ENCODE results near the gene PACRG.
A peak's percentile ranks its signal among the peaks of the same experiment; 100 is the strongest.
"Not testable (repeated sequence)": the region's sequence is repeated elsewhere in the genome, so short reads cannot be mapped to it uniquely, and the experiment has no call there.

Gene PACRG

DNA sequence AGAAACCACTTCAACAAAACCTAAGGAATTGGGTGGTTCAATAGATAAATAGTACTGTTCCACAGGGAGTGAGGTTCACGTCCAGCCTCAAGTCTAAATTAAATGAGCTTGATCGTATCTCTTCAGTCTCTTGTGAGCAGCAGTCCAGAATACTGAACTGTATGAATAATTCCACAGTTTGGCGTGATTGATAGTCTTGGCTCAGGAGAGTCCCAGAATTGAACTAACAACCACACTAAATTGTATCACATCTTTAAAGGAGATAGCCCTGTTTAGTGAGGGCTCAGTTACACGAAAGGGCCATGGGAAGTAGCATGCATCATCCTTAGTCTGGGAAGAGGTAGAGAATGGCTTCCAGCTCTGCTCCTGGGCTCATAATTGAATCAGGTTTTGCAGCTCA, 224.6 kb downstream of the PACRG start:
- DNase-seq: no peak

DNA sequence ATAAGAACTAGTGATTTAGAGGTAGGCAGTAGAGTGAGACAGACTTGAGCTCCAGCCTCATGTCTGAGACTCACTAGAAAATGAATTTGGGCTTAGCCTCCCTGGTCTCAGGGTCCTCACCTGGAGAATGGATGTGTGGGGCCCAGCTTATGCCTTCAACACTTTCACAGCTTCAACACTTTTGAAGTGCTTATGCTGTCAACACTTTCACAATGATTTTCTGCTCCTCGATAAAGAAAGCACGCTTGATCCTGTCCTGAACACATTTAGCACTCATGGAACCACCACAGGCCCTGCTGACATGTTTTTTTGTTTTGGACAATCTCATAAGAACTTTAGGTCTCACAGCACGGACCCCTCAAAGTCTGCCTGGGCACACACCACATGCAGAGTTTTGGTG, 229.3 kb downstream of the PACRG start:
- no peak for DNase-seq

GRCh38 chr6:162960679-162961457, 233.1 kb downstream of the PACRG start:
- no peak for DNase-seq

- DNase-seq: no peak
Measured at GRCh38 chr6:162962093-162962492, 234.3 kb downstream of the PACRG start.

GRCh38 chr6:162963861-162964260, 236.1 kb downstream of the PACRG start:
- DNase-seq: no peak

DNA sequence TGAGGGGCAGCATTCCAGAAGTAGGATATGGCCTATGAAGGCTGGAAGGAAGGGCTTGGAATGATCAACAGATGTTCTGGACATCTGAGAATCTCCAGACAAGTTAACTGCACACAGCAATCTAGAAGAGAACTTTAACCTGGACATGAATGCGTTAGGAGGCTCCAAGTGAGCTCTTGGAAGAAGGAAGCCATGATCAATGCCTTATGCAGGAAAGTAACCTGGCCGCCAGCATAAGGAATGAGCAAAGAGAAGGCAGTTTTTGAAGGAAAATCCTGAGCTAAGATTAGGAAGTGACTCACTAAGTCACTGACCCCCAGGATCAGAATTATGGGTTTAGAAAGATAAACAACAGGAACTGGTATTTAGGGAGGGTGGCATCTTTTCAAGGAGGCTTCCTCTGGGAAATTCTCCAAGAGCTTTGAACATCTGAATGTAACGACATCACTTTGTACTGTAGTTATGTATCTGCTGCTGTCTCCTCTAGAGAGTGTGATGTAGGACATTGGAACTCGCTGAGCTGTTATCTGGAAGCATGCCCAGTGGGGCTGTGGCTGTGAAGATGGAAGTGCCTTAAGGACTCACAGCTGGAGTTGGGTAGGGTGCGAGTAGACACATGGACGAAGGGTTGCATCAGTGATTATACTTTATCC, 236.8 kb downstream of the PACRG start:
- no peak for DNase-seq

- no peak for DNase-seq
Measured at GRCh38 chr6:162965366-162965765, 237.6 kb downstream of the PACRG start.

GRCh38 chr6:162970246-162970645, 242.5 kb downstream of the PACRG start:
- DNase-seq: no peak

- DNase-seq: no peak
Measured at GRCh38 chr6:162971356-162971755, 243.6 kb downstream of the PACRG start.

- no peak for DNase-seq
Measured at GRCh38 chr6:162973151-162973872, 245.5 kb downstream of the PACRG start.

DNA sequence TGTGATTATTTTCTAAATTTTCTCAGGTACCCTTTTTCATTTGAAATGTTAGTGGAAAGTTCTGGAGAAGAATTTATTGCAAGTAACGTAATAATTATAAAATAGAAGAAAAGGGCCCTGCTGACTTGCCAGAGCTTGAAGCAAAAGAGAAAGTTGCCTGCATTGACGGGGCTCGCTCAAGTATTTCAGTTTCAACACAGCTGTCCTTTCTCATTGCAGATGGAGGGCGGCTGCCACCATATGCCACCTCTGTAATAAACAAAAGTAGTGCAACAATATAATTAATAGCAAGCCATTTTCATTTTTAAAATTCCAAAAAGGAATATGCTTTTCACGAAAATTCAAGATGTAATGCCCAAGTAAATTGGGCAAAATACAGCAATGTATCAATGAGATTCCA, 246.2 kb downstream of the PACRG start:
- DNase-seq: no peak

GRCh38 chr6:162974685-162975084, 246.9 kb downstream of the PACRG start:
- no peak for DNase-seq

DNA sequence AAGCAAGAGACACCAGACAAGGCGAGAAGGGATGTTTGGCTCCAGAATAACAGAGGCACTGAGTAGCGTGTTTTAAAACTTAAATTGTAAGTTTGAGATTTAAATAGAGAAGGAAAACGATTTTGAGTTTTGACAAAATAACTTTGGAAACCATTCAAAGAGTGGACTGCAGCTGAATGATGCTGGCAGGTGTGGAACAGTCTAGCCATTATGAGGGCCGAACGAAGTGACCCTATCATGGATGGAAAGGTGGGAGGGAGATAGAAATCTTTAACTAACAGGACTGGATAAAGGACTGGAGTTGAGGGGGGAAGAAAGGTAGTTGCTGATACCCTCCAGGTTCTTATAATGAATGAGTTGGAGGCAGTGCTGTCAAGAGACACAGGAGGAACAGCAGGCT, 248.4 kb downstream of the PACRG start:
- DNase-seq: no peak

DNA sequence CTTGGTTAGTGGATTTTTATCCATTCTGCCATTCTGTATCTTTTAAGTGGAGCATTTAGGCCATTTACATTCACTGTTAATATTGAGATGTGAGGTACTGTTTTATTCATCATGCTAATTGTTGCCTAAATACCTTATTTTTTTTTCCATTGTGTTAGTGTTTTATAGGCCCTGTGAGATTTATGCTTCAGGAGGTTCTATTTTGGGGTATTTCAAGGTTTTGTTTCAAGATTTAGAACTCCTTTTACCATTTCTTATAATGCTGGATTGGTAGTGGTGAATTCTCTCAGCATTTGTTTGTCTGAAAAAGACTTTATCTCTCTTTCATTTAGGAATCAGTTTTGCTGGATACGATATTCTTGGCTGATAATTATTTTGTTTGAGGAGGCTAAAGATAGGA, 255.5 kb downstream of the PACRG start:
- not testable (repeated sequence) for DNase-seq

DNA sequence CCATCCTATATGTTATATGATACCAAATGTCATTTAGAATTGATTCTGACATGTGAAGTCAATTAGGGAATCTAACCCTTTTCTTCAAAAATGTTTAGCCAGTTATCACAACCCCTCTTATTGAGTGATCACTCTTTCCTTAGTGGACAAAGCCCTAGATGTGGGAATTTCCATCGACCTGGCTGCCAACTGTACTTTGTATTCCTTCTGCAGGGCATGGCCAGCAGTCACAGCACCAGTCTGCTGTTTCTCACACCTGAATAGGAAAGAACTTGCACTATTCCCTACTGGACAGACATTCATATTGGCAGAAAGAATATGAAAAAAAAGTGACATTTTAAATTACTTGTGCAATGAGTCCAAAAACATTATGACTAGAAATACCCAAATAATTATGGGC, 271.0 kb downstream of the PACRG start:
- DNase-seq: no peak

- no peak for DNase-seq
Measured at GRCh38 chr6:162999575-163000285, 272.0 kb downstream of the PACRG start.

DNA sequence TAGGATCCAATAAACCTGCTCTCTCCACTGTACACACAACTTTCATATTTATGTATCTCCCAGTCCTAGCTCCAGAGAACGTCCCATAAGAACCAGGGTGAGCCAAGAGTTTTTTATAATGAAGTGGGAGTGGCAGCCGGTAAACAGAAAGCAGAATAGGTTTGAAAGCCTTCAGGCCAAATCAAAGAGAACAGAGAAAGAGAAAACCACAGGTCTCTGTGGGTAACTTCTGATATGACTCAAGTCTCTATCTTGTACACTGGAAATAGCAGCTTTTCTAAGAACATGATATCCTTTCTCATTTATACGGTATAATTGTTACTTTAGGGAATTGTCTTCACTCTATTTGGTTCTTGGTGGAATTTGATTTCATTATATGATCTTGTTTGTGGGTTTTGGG, 273.6 kb downstream of the PACRG start:
- DNase-seq: peak in 1 of 5 donors; percentile 22

- no peak for DNase-seq
Measured at GRCh38 chr6:163008186-163008585, 280.4 kb downstream of the PACRG start.

DNA sequence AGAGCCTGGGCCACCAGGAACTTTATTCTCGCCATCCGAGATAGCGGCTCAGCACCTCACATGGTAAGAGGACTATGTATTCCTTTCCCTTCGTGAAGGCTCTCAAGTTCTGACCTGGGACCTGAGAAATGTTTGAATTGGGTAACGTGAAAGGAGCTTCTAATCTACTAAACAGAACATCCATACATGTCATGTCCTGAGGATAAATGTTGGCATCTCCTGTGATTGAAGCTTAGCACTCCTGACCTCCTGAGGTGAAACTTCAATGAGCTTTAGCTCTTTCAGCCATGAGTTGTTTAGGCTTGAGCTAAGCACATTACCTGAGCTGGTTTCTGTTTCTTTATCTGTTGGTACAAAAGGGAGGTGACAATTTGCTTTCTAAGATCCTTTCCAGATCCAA, 280.9 kb downstream of the PACRG start:
- DNase-seq: no peak

- no peak for DNase-seq
Measured at GRCh38 chr6:163010145-163010544, 282.4 kb downstream of the PACRG start.

DNA sequence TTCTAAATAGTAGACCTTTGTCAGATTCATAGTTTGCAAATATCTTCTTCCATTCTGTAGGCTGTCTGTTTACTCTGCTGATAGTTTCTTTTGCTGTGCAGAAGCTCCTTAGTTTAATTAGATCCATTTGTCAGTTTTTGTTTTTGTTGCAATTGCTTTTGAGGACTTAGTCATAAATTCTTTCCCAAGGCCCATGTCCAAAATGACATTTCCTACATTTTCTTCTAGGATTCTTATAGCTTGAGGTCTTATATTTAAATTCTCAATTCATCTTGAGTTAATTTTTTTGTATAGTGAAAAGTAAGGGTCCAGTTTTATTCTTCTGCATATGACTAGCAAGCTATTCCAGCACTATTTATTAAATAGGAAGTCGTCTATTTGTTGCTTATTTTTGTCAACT, 287.0 kb downstream of the PACRG start:
- DNase-seq: no peak

DNA sequence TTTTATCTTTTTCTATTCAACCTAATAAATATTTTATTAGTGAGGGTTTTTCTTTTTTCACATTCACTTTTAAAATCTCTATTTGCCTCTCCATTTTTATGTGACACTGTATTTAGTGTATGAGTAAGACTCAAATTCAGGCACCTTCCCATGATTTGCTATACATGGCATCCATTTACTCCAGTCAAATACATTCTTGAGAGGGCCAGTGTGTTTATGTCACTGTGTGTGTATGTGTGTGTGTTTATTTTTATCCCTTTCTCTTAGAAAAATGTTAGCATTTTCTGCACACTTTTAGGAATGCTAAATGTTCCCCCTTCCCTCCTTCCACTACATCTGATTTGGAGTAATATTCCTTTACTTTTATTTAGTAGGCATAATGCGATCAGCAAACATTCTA, 290.0 kb downstream of the PACRG start:
- no peak for DNase-seq

DNA sequence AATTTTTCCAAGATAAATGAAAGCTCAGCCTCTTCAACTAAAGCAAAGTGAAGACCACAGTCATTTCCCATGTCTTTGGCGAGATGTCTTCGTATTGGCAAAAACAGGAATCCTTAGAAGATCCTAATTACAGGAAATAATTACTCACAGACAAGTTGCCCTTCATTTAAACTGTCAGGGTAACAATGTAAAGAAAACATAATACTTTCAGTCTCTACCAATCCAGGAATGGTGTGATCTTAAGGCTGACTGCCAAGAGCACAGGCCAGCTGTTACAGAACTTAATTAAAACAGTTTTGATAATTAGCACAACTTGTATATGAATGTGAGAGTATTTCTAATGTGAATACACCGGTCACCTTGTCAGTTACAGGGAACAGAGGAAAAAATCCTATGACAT, 292.2 kb downstream of the PACRG start:
- no peak for DNase-seq
